PFSK-1 (cell line): Measurements from ENCODE around the gene UBN2.

ENCODE experiments used
- FOXP2 ChIP-seq: optimal IDR thresholded peaks from 2 replicates; pipeline ENCODE3; 2011; ENCODE audit warnings: borderline replicate concordance, control low read depth, inconsistent platforms; ENCODE audit not compliant: insufficient read depth; ENCODE audit errors: extremely low read length, extremely low read depth
- POLR2AphosphoS5 ChIP-seq: IDR thresholded peaks from 2 replicates; pipeline ENCODE4 v1.6.1; 2012; ENCODE audit warnings: low read depth, mild to moderate bottlenecking, control low read depth, low read length, moderate library complexity
- SIN3A ChIP-seq: IDR thresholded peaks from 2 replicates; pipeline ENCODE4 v1.6.1; 2012; ENCODE audit warnings: mild to moderate bottlenecking, low read length, moderate library complexity, borderline replicate concordance; ENCODE audit not compliant: insufficient read depth
- TAF1 ChIP-seq: IDR thresholded peaks from 2 replicates; pipeline ENCODE4 v1.6.1; 2012; ENCODE audit warnings: low read length, control low read depth, borderline replicate concordance; ENCODE audit not compliant: insufficient read depth
- TF ChIP-seq, protein P1 (sequence below), 2 experiments: IDR thresholded peaks; 2 replicates each; pipeline versions ENCODE4 v1.6.1 to v1.8.0; 2011 to 2012; ENCODE audit warnings: low read depth in 2 of 2, low read length in 2 of 2, control low read depth in 1 of 2, inconsistent platforms in 1 of 2, mild to moderate bottlenecking in 1 of 2, moderate library complexity in 1 of 2; ENCODE audit not compliant: insufficient read depth in 1 of 2

UBN2 gene

DNA sequence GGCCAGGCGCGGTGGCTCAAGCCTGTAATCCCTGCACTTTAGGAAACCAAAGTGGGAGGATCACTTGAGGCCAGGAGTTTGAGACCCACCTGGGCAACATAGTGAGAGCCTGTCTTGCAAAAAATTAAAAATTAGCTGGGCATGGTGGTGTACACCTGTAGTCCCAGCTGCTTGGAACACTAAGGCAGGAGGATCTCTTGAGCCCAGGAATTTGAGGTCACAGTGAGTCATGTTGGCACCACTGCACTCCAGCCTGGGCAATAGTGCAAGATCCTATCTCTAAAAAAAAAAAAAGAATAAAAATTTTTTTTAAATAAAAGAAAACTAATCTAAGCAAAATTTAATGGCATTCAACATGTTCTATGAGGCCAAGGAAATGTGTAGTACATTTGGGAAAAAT is 44.9 kb upstream of the UBN2 start:
- no peak for TF ChIP-seq POLR2AphosphoS5
- no peak for TF ChIP-seq FOXP2
- TF ChIP-seq SIN3A = no peak
- no peak for TF ChIP-seq TAF1
- TF ChIP-seq, protein P1, sequence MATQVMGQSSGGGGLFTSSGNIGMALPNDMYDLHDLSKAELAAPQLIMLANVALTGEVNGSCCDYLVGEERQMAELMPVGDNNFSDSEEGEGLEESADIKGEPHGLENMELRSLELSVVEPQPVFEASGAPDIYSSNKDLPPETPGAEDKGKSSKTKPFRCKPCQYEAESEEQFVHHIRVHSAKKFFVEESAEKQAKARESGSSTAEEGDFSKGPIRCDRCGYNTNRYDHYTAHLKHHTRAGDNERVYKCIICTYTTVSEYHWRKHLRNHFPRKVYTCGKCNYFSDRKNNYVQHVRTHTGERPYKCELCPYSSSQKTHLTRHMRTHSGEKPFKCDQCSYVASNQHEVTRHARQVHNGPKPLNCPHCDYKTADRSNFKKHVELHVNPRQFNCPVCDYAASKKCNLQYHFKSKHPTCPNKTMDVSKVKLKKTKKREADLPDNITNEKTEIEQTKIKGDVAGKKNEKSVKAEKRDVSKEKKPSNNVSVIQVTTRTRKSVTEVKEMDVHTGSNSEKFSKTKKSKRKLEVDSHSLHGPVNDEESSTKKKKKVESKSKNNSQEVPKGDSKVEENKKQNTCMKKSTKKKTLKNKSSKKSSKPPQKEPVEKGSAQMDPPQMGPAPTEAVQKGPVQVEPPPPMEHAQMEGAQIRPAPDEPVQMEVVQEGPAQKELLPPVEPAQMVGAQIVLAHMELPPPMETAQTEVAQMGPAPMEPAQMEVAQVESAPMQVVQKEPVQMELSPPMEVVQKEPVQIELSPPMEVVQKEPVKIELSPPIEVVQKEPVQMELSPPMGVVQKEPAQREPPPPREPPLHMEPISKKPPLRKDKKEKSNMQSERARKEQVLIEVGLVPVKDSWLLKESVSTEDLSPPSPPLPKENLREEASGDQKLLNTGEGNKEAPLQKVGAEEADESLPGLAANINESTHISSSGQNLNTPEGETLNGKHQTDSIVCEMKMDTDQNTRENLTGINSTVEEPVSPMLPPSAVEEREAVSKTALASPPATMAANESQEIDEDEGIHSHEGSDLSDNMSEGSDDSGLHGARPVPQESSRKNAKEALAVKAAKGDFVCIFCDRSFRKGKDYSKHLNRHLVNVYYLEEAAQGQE (IDR thresholded peaks at IDR 0.05; ENCODE audit: insufficient read depth in 1 of 2, low read depth in 2 of 2, low read length in 2 of 2) = no peak

DNA sequence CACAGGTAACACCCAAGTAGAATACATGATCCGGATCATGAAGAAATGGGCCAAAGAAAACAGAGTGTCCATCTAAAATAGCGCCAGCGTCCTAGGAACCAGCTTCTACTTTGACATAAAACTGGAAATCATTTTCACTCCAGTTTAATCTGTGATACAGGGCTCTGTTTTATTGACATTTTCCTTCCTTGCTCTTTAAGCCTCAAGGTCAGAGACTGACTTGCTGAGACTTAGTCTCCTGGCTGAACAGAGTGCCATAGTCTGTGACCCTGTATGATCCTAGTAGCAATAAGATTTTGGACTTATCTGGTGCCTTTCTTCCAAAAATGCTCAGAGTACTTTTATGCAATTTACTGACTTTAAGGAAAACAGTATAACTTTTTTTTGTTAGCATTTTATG is 41.7 kb upstream of the UBN2 start:
- TF ChIP-seq, protein P1 (IDR thresholded peaks at IDR 0.05; ENCODE audit: insufficient read depth in 1 of 2, low read depth in 2 of 2, low read length in 2 of 2) = no peak
- no peak for TF ChIP-seq TAF1
- no peak for TF ChIP-seq FOXP2

DNA sequence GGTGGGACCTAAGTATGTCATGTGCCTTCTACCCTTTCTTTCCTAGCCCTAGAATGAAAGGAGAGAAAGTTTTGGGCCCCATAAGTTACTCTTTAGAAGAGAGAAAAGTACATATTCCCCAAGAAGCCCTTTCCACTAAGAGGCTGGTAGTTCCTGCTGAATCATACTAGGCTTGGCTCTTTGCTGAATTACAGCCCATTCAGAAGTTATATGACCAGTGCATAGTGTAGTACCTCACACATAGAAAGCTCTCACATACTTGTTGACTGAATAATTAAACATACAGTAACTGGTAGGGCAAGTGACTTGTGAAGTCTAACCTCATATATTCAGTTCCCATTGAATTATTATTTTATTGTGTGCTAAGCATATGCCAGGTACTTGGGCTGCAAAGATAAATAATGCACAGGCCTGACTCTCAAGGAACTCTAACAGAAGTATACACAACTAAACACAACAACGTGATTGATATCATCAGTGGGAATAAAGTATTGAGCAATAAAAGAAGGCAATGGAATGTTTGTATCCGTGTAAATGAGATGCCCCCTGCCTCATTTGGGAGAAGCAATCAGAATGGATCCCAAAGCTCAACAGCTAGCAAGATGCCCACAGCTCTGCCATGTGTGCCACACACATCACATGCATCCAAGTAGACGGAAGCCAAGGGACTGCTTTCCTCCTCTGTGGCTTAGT is 38.9 kb upstream of the UBN2 start:
- no peak for TF ChIP-seq POLR2AphosphoS5
- TF ChIP-seq TAF1 = no peak
- no peak for TF ChIP-seq FOXP2
- TF ChIP-seq, protein P1 (IDR thresholded peaks at IDR 0.05; ENCODE audit: insufficient read depth in 1 of 2, low read depth in 2 of 2, low read length in 2 of 2) = no peak
- no peak for TF ChIP-seq SIN3A

DNA sequence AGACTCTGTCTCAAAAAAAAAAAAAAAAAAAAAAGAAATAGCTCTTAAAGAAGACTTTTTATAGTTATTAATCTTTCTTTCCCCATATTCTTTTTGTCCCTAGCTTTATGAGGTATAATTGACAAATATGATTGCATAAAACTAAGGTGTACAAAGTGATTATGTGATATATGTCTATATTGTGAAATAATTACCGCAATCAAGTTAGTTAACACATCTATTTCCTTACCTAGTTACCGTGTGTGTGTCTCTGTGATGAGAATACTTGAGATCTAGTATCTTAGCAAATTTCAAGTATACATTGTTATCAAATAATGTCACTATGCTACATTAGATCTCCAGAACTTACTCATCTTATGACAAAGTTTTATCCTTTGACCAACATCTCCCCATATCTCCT is 30.7 kb upstream of the UBN2 start:
- no peak for TF ChIP-seq TAF1
- no peak for TF ChIP-seq POLR2AphosphoS5
- TF ChIP-seq SIN3A = no peak
- TF ChIP-seq, protein P1 (IDR thresholded peaks at IDR 0.05; ENCODE audit: insufficient read depth in 1 of 2, low read depth in 2 of 2, low read length in 2 of 2) = no peak
- TF ChIP-seq FOXP2 = no peak

DNA sequence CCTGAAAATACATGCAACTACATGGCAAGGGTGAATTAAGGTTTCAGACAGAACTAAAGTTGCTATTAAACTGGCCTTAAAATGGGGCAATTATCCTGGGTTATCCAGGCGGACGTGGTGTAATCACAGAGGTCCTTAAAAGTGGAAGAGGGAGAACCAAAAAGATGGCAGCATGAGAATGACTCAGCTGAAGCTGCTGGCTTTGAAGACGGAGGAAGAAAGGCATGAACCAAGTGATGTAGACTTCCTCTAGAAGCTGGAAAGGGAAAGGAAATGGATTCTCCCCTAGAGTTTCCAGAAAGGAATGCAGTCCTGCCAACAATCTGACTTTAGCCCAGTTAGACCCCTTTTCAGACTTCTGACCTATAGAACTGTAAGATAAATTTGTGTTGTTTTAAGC is 27.0 kb upstream of the UBN2 start:
- TF ChIP-seq, protein P1 (IDR thresholded peaks at IDR 0.05; ENCODE audit: insufficient read depth in 1 of 2, low read depth in 2 of 2, low read length in 2 of 2) = no peak
- TF ChIP-seq SIN3A = no peak
- no peak for TF ChIP-seq FOXP2
- no peak for TF ChIP-seq TAF1
